ENCODE measurements around the gene TGFB1.

GRCh38 chr19:41369769-41370168 lies 16.0 kb upstream of the TGFB1 start:
- TF ChIP-seq CTCF (CRISPR knock-in tag; IDR thresholded peaks at IDR 0.05) (no peak), CBFB (CRISPR knock-in tag; IDR thresholded peaks at IDR 0.05) (no peak), POLR2AphosphoS2 (IDR thresholded peaks at IDR 0.05; ENCODE audit: low read depth, low read length) (no peak), ATF7 (IDR thresholded peaks at IDR 0.05) (no peak), ATF7 (CRISPR knock-in tag; IDR thresholded peaks at IDR 0.05) (no peak), HOMEZ (CRISPR knock-in tag; IDR thresholded peaks at IDR 0.05; ENCODE audit: low read depth) (no peak)

Data from HepG2 (cell line).